ENCODE measurements around the gene MRPL50.
A peak's percentile ranks its signal among the peaks of the same experiment; 100 is the strongest.

The MRPL50 gene

DNA sequence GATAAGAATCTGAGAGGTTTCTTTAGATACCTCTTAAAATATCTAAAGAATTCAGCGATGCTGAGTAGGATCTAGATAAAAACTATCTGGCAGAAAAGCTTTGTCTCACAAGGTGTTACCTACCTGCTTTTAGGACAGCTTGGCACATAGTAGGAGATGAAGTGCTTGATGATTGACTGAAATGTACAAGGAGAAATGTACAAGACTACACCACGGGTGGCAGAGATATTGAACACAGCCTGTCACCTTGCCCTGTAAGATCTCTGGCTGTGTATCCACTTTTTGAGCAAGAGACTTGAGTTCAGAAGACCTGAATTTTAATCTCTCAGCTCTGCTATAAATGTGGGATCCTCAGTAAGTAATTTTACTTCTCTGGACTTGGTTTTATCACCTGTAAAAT is 21.4 kb upstream of the MRPL50 start:
- no peak overlapping the region for H3K4me3 ChIP-seq (ENCODE audit: control insufficient read depth, low read depth, low read length)
- no peak for DNase-seq (ENCODE audit: low read depth)
- no peak for TF ChIP-seq CTCF (conservative IDR thresholded peaks at IDR 0.05; ENCODE audit: control insufficient read depth, insufficient read depth, low read depth, low read length)

GRCh38 chr9:101418518-101419430 is 20.4 kb upstream of the MRPL50 start:
- no peak for TF ChIP-seq CTCF (conservative IDR thresholded peaks at IDR 0.05; ENCODE audit: control insufficient read depth, insufficient read depth, low read depth, low read length)
- H3K4me3 ChIP-seq (ENCODE audit: control insufficient read depth, low read depth, low read length), result no peak overlapping the region
- peak; percentile 59 for DNase-seq (ENCODE audit: low read depth)

DNA sequence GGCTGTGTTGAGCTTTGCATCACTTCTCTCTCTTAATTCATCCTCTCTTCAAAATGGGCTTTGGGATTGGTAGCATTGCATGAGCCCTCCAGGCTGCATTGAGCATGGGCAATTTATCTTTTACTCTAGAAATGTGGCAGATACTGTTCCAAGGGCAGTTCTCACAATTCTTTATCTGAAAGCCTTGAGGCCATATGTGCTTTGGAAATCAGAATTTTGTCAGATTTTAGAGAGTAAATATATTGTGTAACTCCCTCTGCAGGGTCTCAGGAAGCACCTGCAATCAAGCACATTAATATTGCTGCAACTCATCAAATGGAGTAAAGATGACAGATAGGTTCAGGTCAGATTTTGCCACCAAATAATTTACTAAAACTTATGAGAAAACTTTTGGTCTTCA is 19.6 kb upstream of the MRPL50 start:
- H3K4me3 ChIP-seq (ENCODE audit: control insufficient read depth, low read depth, low read length), result no peak overlapping the region
- DNase-seq (ENCODE audit: low read depth), result no peak
- TF ChIP-seq CTCF (conservative IDR thresholded peaks at IDR 0.05; ENCODE audit: control insufficient read depth, insufficient read depth, low read depth, low read length), result no peak

GRCh38 chr9:101417389-101417788 is 19.0 kb upstream of the MRPL50 start:
- DNase-seq (ENCODE audit: low read depth), result no peak
- no peak for TF ChIP-seq CTCF (conservative IDR thresholded peaks at IDR 0.05; ENCODE audit: control insufficient read depth, insufficient read depth, low read depth, low read length)
- no peak overlapping the region for H3K4me3 ChIP-seq (ENCODE audit: control insufficient read depth, low read depth, low read length)

GRCh38 chr9:101415578-101415977 is 17.2 kb upstream of the MRPL50 start:
- no peak for TF ChIP-seq CTCF (conservative IDR thresholded peaks at IDR 0.05; ENCODE audit: control insufficient read depth, insufficient read depth, low read depth, low read length)
- no peak overlapping the region for H3K4me3 ChIP-seq (ENCODE audit: control insufficient read depth, low read depth, low read length)
- DNase-seq (ENCODE audit: low read depth), result no peak

GRCh38 chr9:101414839-101415238 is 16.4 kb upstream of the MRPL50 start:
- no peak overlapping the region for H3K4me3 ChIP-seq (ENCODE audit: control insufficient read depth, low read depth, low read length)
- no peak for DNase-seq (ENCODE audit: low read depth)
- no peak for TF ChIP-seq CTCF (conservative IDR thresholded peaks at IDR 0.05; ENCODE audit: control insufficient read depth, insufficient read depth, low read depth, low read length)
